ENCODE measurements around the gene MYADML2. TPM values are rescaled to one million over a fixed set of nuclear protein-coding genes. Genes with fewer than 3 reads are reported as not detected.

Gene MYADML2
- total RNA-seq, 1 experiment from 2014 or later = 0.22 TPM

GRCh38 chr17:81921996-81922565 lies 25.0 kb downstream of the MYADML2 start:
- H3K56ac ChIP-seq (ENCODE audit: insufficient read length, low read depth, low read length) = no peak overlapping the region

More at GRCh38 chr17:81921996-81922565, 25.0 kb downstream of the MYADML2 start:
- H3K4me2 ChIP-seq (ENCODE audit: insufficient read depth, insufficient read length, low read length) = no peak overlapping the region
- H3K23me2 ChIP-seq (ENCODE audit: insufficient read length, low read depth, low read length, poor library complexity, severe bottlenecking) = peaks cover 11% of the 10 kb centered on the region
- Mint-ChIP-seq H3K4me3 (peak overlapping the region in 1 of 2 experiments; percentile 35; a peak in 2 of 5 replicates), H3K27me3 (ENCODE audit: low read depth) (no peaks in the 10 kb centered on the region), H3K4me1 (peaks cover 39 to 42% of the 10 kb centered on the region in 2 experiments), H3K9me3 (no peaks in the 10 kb centered on the region), H3K36me3 (ENCODE audit: insufficient read depth in 1 of 3, low read depth in 3 of 3) (peaks cover 12 to 33% (median 25%) of the 10 kb centered on the region in 3 experiments; a peak in 6 of 7 replicates), H3K27ac (peak overlapping the region in 2 of 3 experiments; percentile 19 to 79; a peak in 2 of 7 replicates)
- H2AFZ ChIP-seq (ENCODE audit: low read length) = no peak overlapping the region
- peaks cover 3% of the 10 kb centered on the region; the same call in 1 of the 2 replicates for H3K4me1 ChIP-seq (ENCODE audit: insufficient read depth, low read length)
- no peak overlapping the region for H4K91ac ChIP-seq (ENCODE audit: insufficient read length, low read depth, low read length)
- H2BK5ac ChIP-seq (ENCODE audit: insufficient read length, low read length) = no peak overlapping the region
- no peak overlapping the region for H2BK12ac ChIP-seq (ENCODE audit: insufficient read length, low read depth, low read length)
- H3K9ac ChIP-seq (ENCODE audit: extremely low read depth, insufficient read length, low read length) = no peak overlapping the region
- no peak overlapping the region for H3T11ph ChIP-seq (ENCODE audit: low read length)
- WGBS (ENCODE audit: extremely low coverage, insufficient read length, low lambda C conversion rate) = no CpG with 5 or more reads among the region's 23 CpGs
- no peak for TF ChIP-seq CTCF (conservative IDR thresholded peaks at IDR 0.05)
- no peak overlapping the region for H2AK5ac ChIP-seq (ENCODE audit: insufficient read length, low read length)
- H4K8ac ChIP-seq (replicated peaks; ENCODE audit: insufficient read length, low read depth, low read length) = no peak overlapping the region
- no peaks in the 10 kb centered on the region for H4K20me1 ChIP-seq (ENCODE audit: control insufficient read depth, insufficient read depth, insufficient read length)
- no peak overlapping the region for H2BK120ac ChIP-seq (ENCODE audit: low read depth, low read length, poor library complexity, severe bottlenecking)
- no peaks in the 10 kb centered on the region for H3K9me3 ChIP-seq (ENCODE audit: control insufficient read depth, low read depth, low read length)
- H3K14ac ChIP-seq (ENCODE audit: insufficient read depth, low read length) = no peak overlapping the region
- H3K79me1 ChIP-seq (ENCODE audit: insufficient read depth, low read depth, low read length, poor library complexity, severe bottlenecking) = peaks cover 5% of the 10 kb centered on the region
- H3K4ac ChIP-seq (ENCODE audit: low read depth, low read length) = no peak overlapping the region
- no peak overlapping the region for H4K5ac ChIP-seq (ENCODE audit: insufficient read length, low read depth, low read length)
- H2BK15ac ChIP-seq (ENCODE audit: low read depth, low read length) = no peak overlapping the region
- no peak for DNase-seq
- peaks cover 22% of the 10 kb centered on the region; the same call in 1 of the 2 replicates for H3K79me2 ChIP-seq (ENCODE audit: insufficient read depth, low read length)
- H3K27me3 ChIP-seq (ENCODE audit: insufficient read depth, low read length) = no peaks in the 10 kb centered on the region
- no peak overlapping the region for H3K23ac ChIP-seq (ENCODE audit: insufficient read length, low read depth, low read length)
- H3K18ac ChIP-seq (ENCODE audit: insufficient read length, low read depth, low read length) = no peak overlapping the region
- H3K27ac ChIP-seq (ENCODE audit: insufficient read length, low read depth, low read length) = no peak overlapping the region
- no peak overlapping the region for H2BK20ac ChIP-seq (ENCODE audit: low read depth, low read length, poor library complexity, severe bottlenecking)

Data from H9 (cell line).